ENCODE measurements around the gene IL10RB. TPM values are rescaled to one million over a fixed set of nuclear protein-coding genes. Genes with fewer than 3 reads are reported as not detected.

Gene IL10RB
- total RNA-seq, 4 donors from 2014 or later = 17.9 to 45.5 (median 27.7) TPM

GRCh38 chr21:33268737-33269441, 2.7 kb downstream of the IL10RB start:
- no peaks in the 10 kb centered on the region for H3K9me3 ChIP-seq
- TF ChIP-seq CTCF (IDR thresholded peaks at IDR 0.05) (no peak), POLR2A (IDR thresholded peaks at IDR 0.05) (no peak)
- no peaks in the 10 kb centered on the region for H3K36me3 ChIP-seq
- DNase-seq = no peak
- H3K4me1 ChIP-seq = no peaks in the 10 kb centered on the region
- H3K27ac ChIP-seq = no peak overlapping the region
- no peaks in the 10 kb centered on the region for H3K27me3 ChIP-seq
- H3K4me3 ChIP-seq = no peak overlapping the region
- intact Hi-C loops (cut with DNase I; ENCODE audit: low total_unique reads) = no loop called here

- Histone ChIP-seq H3K9me3 (no peaks in the 10 kb centered on the region), H3K4me3 (no peak overlapping the region), H3K27ac (no peak overlapping the region), H3K4me1 (no peaks in the 10 kb centered on the region), H3K36me3 (no peaks in the 10 kb centered on the region), H3K27me3 (no peaks in the 10 kb centered on the region)
- DNase-seq = no peak
- TF ChIP-seq CTCF (IDR thresholded peaks at IDR 0.05) (no peak), POLR2A (IDR thresholded peaks at IDR 0.05) (no peak)
- intact Hi-C loops (cut with DNase I; ENCODE audit: low total_unique reads) = no loop called here
Measured at GRCh38 chr21:33270986-33271385, 4.8 kb downstream of the IL10RB start.

- no peak for TF ChIP-seq POLR2A (IDR thresholded peaks at IDR 0.05)
- no peak for TF ChIP-seq CTCF (IDR thresholded peaks at IDR 0.05)
- Histone ChIP-seq H3K27me3 (no peaks in the 10 kb centered on the region), H3K9me3 (no peaks in the 10 kb centered on the region), H3K27ac (no peak overlapping the region), H3K4me1 (no peaks in the 10 kb centered on the region), H3K36me3 (no peaks in the 10 kb centered on the region), H3K4me3 (no peak overlapping the region)
- no peak for DNase-seq
- intact Hi-C loops (cut with DNase I; ENCODE audit: low total_unique reads) = no loop called here
Measured at GRCh38 chr21:33273044-33273443, 6.9 kb downstream of the IL10RB start.

- H3K36me3 ChIP-seq = no peaks in the 10 kb centered on the region
- DNase-seq = no peak
- H3K4me3 ChIP-seq = no peak overlapping the region
- H3K27ac ChIP-seq = no peak overlapping the region
- no peak for TF ChIP-seq CTCF (IDR thresholded peaks at IDR 0.05)
- TF ChIP-seq POLR2A (IDR thresholded peaks at IDR 0.05) = no peak
- no peaks in the 10 kb centered on the region for H3K27me3 ChIP-seq
- H3K4me1 ChIP-seq = no peaks in the 10 kb centered on the region
- intact Hi-C loops (cut with DNase I; ENCODE audit: low total_unique reads) = no loop called here
- no peaks in the 10 kb centered on the region for H3K9me3 ChIP-seq
Measured at GRCh38 chr21:33278721-33279120, 12.6 kb downstream of the IL10RB start.

GRCh38 chr21:33279330-33279820, 13.2 kb downstream of the IL10RB start:
- H3K36me3 ChIP-seq = no peaks in the 10 kb centered on the region
- TF ChIP-seq POLR2A (IDR thresholded peaks at IDR 0.05) = no peak
- TF ChIP-seq CTCF (IDR thresholded peaks at IDR 0.05) = no peak

More at GRCh38 chr21:33279330-33279820, 13.2 kb downstream of the IL10RB start:
- H3K9me3 ChIP-seq = no peaks in the 10 kb centered on the region
- intact Hi-C loops (cut with DNase I; ENCODE audit: low total_unique reads) = no loop called here
- no peak overlapping the region for H3K4me3 ChIP-seq
- H3K4me1 ChIP-seq = no peaks in the 10 kb centered on the region
- DNase-seq = no peak
- no peak overlapping the region for H3K27ac ChIP-seq
- no peaks in the 10 kb centered on the region for H3K27me3 ChIP-seq

Measured in uterus (tissue), 4 donors.